ENCODE results near the gene FTL. TPM values are rescaled to one million over a fixed set of nuclear protein-coding genes. Genes with fewer than 3 reads are reported as not detected.

FTL gene
- polyA plus RNA-seq, 3 donors = 2,018 to 2,741 (median 2,584) TPM

Other genes starting within 250 kb of the FTL start
- 1 to 10 TPM; 4.1 to 5.2 (median 4.5) TPM for gene MAMSTR, start 245.6 kb upstream of the FTL start, polyA plus RNA-seq (ENCODE audit: insufficient read length in 3 of 3)
- 10 to 100 TPM; 11.5 to 12.2 (median 11.8) TPM for gene RASIP1, start 224.7 kb upstream of the FTL start, polyA plus RNA-seq (ENCODE audit: insufficient read length in 3 of 3)
- gene IZUMO1, start 218.4 kb upstream of the FTL start, polyA plus RNA-seq (ENCODE audit: insufficient read length in 3 of 3) = under 1 TPM in 2 of 3 donors, not detected in 1; 0.18 to 0.40 TPM
- gene FUT1, start 212.7 kb upstream of the FTL start, polyA plus RNA-seq (ENCODE audit: insufficient read length in 3 of 3) = 1 to 10 TPM; 3.0 to 3.4 (median 3.0) TPM
- gene FGF21, start 209.8 kb upstream of the FTL start, polyA plus RNA-seq (ENCODE audit: insufficient read length in 3 of 3) = not detected
- gene BCAT2, start 154.3 kb upstream of the FTL start, polyA plus RNA-seq (ENCODE audit: insufficient read length in 3 of 3) = 10 to 100 TPM; 28.5 to 34.9 (median 28.8) TPM
- 10 to 100 TPM; 24.0 to 30.9 (median 27.9) TPM for gene HSD17B14, start 128.8 kb upstream of the FTL start, polyA plus RNA-seq (ENCODE audit: insufficient read length in 3 of 3)
- 10 to 100 TPM; 17.4 to 19.8 (median 17.6) TPM for gene PLEKHA4, start 96.7 kb upstream of the FTL start, polyA plus RNA-seq (ENCODE audit: insufficient read length in 3 of 3)
- gene PPP1R15A, start 92.9 kb upstream of the FTL start, polyA plus RNA-seq (ENCODE audit: insufficient read length in 3 of 3) = 10 to 100 TPM; 34.7 to 48.1 (median 35.8) TPM
- 1 to 10 TPM in 1 of 3 donors, under 1 TPM in 2; 0.72 to 1.9 (median 0.93) TPM for gene TULP2, start 66.6 kb upstream of the FTL start, polyA plus RNA-seq (ENCODE audit: insufficient read length in 3 of 3)
- gene NUCB1, start 65.0 kb upstream of the FTL start, polyA plus RNA-seq (ENCODE audit: insufficient read length in 3 of 3) = 100 to 1,000 TPM; 229 to 276 (median 263) TPM
- gene DHDH, start 31.6 kb upstream of the FTL start, polyA plus RNA-seq (ENCODE audit: insufficient read length in 3 of 3) = 1 to 10 TPM; 4.6 to 7.4 (median 5.9) TPM
- gene BAX, start 10.4 kb upstream of the FTL start, polyA plus RNA-seq (ENCODE audit: insufficient read length in 3 of 3) = 10 to 100 TPM; 47.8 to 70.2 (median 65.9) TPM
- 10 to 100 TPM; 35.6 to 38.8 (median 36.1) TPM for gene GYS1, start 28.0 kb downstream of the FTL start, polyA plus RNA-seq (ENCODE audit: insufficient read length in 3 of 3)
- gene RUVBL2, start 28.6 kb downstream of the FTL start, polyA plus RNA-seq (ENCODE audit: insufficient read length in 3 of 3) = 10 to 100 TPM; 79.2 to 96.2 (median 86.9) TPM
- not detected for gene LHB, start 51.8 kb downstream of the FTL start, polyA plus RNA-seq (ENCODE audit: insufficient read length in 3 of 3)
- gene CGB3, start 59.0 kb downstream of the FTL start, polyA plus RNA-seq (ENCODE audit: insufficient read length in 3 of 3) = not detected
- gene CGB2, start 66.6 kb downstream of the FTL start, polyA plus RNA-seq (ENCODE audit: insufficient read length in 3 of 3) = not detected
- not detected for gene CGB1, start 71.6 kb downstream of the FTL start, polyA plus RNA-seq (ENCODE audit: insufficient read length in 3 of 3)
- not detected for gene CGB5, start 78.5 kb downstream of the FTL start, polyA plus RNA-seq (ENCODE audit: insufficient read length in 3 of 3)
- gene CGB8, start 83.8 kb downstream of the FTL start, polyA plus RNA-seq (ENCODE audit: insufficient read length in 3 of 3) = not detected
- gene CGB7, start 92.4 kb downstream of the FTL start, polyA plus RNA-seq (ENCODE audit: insufficient read length in 3 of 3) = under 1 TPM; 0.78 to 0.94 (median 0.93) TPM
- gene NTF4, start 99.5 kb downstream of the FTL start, polyA plus RNA-seq (ENCODE audit: insufficient read length in 3 of 3) = 1 to 10 TPM; 2.4 to 2.7 (median 2.5) TPM
- gene KCNA7, start 107.4 kb downstream of the FTL start, polyA plus RNA-seq (ENCODE audit: insufficient read length in 3 of 3) = under 1 TPM; 0.04 TPM
- 100 to 1,000 TPM; 243 to 292 (median 271) TPM for gene SNRNP70, start 120.1 kb downstream of the FTL start, polyA plus RNA-seq (ENCODE audit: insufficient read length in 3 of 3)
- gene LIN7B, start 149.1 kb downstream of the FTL start, polyA plus RNA-seq (ENCODE audit: insufficient read length in 3 of 3) = 1 to 10 TPM; 6.5 to 6.7 (median 6.6) TPM
- gene C19orf73, start 153.8 kb downstream of the FTL start, polyA plus RNA-seq (ENCODE audit: insufficient read length in 3 of 3) = under 1 TPM; 0.39 to 0.80 (median 0.74) TPM
- 1 to 10 TPM; 4.6 to 5.4 (median 4.9) TPM for gene PPFIA3, start 154.2 kb downstream of the FTL start, polyA plus RNA-seq (ENCODE audit: insufficient read length in 3 of 3)
- 10 to 100 TPM; 29.8 to 36.1 (median 35.5) TPM for gene HRC, start 190.1 kb downstream of the FTL start, polyA plus RNA-seq (ENCODE audit: insufficient read length in 3 of 3)
- 10 to 100 TPM; 19.8 to 25.4 (median 20.0) TPM for gene TRPM4, start 192.5 kb downstream of the FTL start, polyA plus RNA-seq (ENCODE audit: insufficient read length in 3 of 3)

Data from right renal cortex interstitium (tissue), 3 donors.